ENCODE data around the gene ANXA4. TPM values are rescaled to one million over a fixed set of nuclear protein-coding genes. Genes with fewer than 3 reads are reported as not detected.

Gene ANXA4
- total RNA-seq, 4 donors from 2014 or later: 106 to 216 (median 156) TPM

GRCh38 chr2:69721022-69721421 lies 20.9 kb upstream of the ANXA4 start:
- H3K4me3 ChIP-seq: no peak overlapping the region
- H3K27me3 ChIP-seq: no peaks in the 10 kb centered on the region
- DNase-seq: no peak
- no peaks in the 10 kb centered on the region for H3K9me3 ChIP-seq
- H3K27ac ChIP-seq: no peak overlapping the region
- peaks cover 0 to 3% (median 0%) of the 10 kb centered on the region in 4 donors for H3K4me1 ChIP-seq
- TF ChIP-seq POLR2A (IDR thresholded peaks at IDR 0.05) (no peak), CTCF (IDR thresholded peaks at IDR 0.05) (no peak)
- no peaks in the 10 kb centered on the region for H3K36me3 ChIP-seq

GRCh38 chr2:69723791-69724190 lies 18.1 kb upstream of the ANXA4 start:
- Histone ChIP-seq H3K4me1 (peaks cover 0 to 3% (median 0%) of the 10 kb centered on the region in 4 donors), H3K27me3 (no peaks in the 10 kb centered on the region), H3K4me3 (no peak overlapping the region), H3K36me3 (no peaks in the 10 kb centered on the region), H3K9me3 (no peaks in the 10 kb centered on the region), H3K27ac (no peak overlapping the region)
- TF ChIP-seq POLR2A (IDR thresholded peaks at IDR 0.05) (no peak), CTCF (IDR thresholded peaks at IDR 0.05) (no peak)
- DNase-seq: no peak

- TF ChIP-seq POLR2A (IDR thresholded peaks at IDR 0.05): no peak
- peak; percentile 87 to 99 (median 98) for TF ChIP-seq CTCF (IDR thresholded peaks at IDR 0.05)
- H3K36me3 ChIP-seq: no peaks in the 10 kb centered on the region
- no peaks in the 10 kb centered on the region for H3K9me3 ChIP-seq
- no peaks in the 10 kb centered on the region for H3K27me3 ChIP-seq
- peaks cover 0 to 3% (median 0%) of the 10 kb centered on the region in 4 donors for H3K4me1 ChIP-seq
- H3K4me3 ChIP-seq: peak overlapping the region in 3 of 4 donors; percentile 8 to 32 (median 27)
- H3K27ac ChIP-seq: no peak overlapping the region
- DNase-seq: peak; percentile 87 to 96 (median 89)
Observed at GRCh38 chr2:69724540-69725159, 17.3 kb upstream of the ANXA4 start.

GRCh38 chr2:69725706-69726360 lies 16.1 kb upstream of the ANXA4 start:
- DNase-seq: no peak
- H3K4me3 ChIP-seq: no peak overlapping the region
- TF ChIP-seq CTCF (IDR thresholded peaks at IDR 0.05) (no peak), POLR2A (IDR thresholded peaks at IDR 0.05) (no peak)
- no peak overlapping the region for H3K27ac ChIP-seq
- H3K36me3 ChIP-seq: no peaks in the 10 kb centered on the region
- no peaks in the 10 kb centered on the region for H3K27me3 ChIP-seq
- H3K4me1 ChIP-seq: peaks cover 0 to 3% (median 0%) of the 10 kb centered on the region in 4 donors
- H3K9me3 ChIP-seq: no peaks in the 10 kb centered on the region

GRCh38 chr2:69729266-69729665 lies 12.7 kb upstream of the ANXA4 start:
- TF ChIP-seq CTCF (IDR thresholded peaks at IDR 0.05): no peak
- no peak for TF ChIP-seq POLR2A (IDR thresholded peaks at IDR 0.05)
- no peak for DNase-seq

More at GRCh38 chr2:69729266-69729665, 12.7 kb upstream of the ANXA4 start:
- Histone ChIP-seq H3K4me1 (peaks cover 0 to 3% (median 0%) of the 10 kb centered on the region in 4 donors), H3K27me3 (no peaks in the 10 kb centered on the region), H3K9me3 (no peaks in the 10 kb centered on the region), H3K4me3 (no peak overlapping the region), H3K27ac (no peak overlapping the region), H3K36me3 (no peaks in the 10 kb centered on the region)
